Brain microvascular endothelial cell (primary cell): ENCODE data around the gene NRP1.
A peak's percentile ranks its signal among the peaks of the same experiment; 100 is the strongest.

Source experiments
- DNase-seq: peaks from one replicate; pipeline ENCODE4 v3.0.0-alpha.2; 2020
- H3K27ac ChIP-seq: fragments of 250-450 bp; sonication (Bioruptor Pico); 2 replicates; pipeline ENCODE4 v1.5.1; 2020; ENCODE audit warnings: mild to moderate bottlenecking, moderate library complexity
- H3K27me3 ChIP-seq: fragments of 250-450 bp; sonication (Bioruptor Pico); replicated peaks from 2 replicates; pipeline ENCODE4 v1.5.1; 2020; ENCODE audit warnings: mild to moderate bottlenecking
- H3K36me3 ChIP-seq: fragments of 250-450 bp; sonication (Bioruptor Pico); replicated peaks from 2 replicates; pipeline ENCODE4 v1.5.1; 2020; ENCODE audit warnings: mild to moderate bottlenecking
- H3K4me3 ChIP-seq: 2 replicates; pipeline ENCODE4 v1.5.1; 2011; ENCODE audit warnings: low read depth, mild to moderate bottlenecking, control low read depth, low read length, moderate library complexity
- in situ Hi-C: cut with HindIII; loops from 2 replicates; pipeline ENCODE4 v1.10.0; 2017; ENCODE audit warnings: low sequenced_read_pairs, low pct_ligation_motif_present
- TF ChIP-seq, protein P1 (sequence below): IDR thresholded peaks from 2 replicates; pipeline ENCODE4 v1.5.1; 2011; ENCODE audit warnings: low read depth, mild to moderate bottlenecking, moderate library complexity, low read length, control low read depth, inconsistent platforms; ENCODE audit errors: missing control alignments

The NRP1 gene

DNA sequence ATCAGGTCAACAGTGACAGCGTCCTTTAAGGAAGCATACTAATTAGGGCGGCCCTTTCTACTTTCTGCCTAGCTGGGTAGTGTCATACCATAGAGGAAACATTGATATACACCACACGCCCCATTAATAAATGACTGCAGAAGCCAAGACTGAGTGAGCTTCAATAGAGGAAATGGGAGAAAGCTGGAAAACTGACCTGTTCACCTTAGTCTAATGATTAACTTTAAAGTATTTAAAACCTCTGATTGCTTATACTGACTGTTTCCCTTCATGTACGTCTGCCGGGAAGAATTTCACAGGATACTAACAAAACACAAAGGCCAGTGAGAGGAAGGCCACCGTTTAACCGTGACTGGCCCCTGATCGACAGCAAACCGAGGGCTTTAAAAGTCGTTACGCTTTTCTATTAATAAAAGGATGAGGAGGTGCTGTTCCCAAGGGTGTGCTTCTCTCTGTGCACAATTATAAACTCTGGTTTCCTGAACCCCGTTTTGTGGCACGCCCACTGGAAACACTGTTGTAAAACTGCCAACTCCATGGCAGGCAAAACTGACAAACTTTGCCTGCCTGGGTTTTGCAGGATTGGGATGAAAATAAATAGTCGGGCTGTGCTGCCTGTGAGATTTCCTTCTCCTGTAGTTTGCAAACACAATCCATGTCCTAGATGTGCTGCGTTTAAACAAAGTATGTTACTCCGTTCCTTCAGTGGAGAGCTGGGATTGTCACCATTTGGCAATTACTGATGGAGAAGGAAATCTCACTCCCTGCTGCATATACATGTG, 137.6 kb downstream of the NRP1 start:
- no peak overlapping the region for H3K4me3 ChIP-seq
- H3K36me3 ChIP-seq, result peaks cover 56% of the 10 kb centered on the region
- no peak for DNase-seq
- H3K27me3 ChIP-seq, result no peaks in the 10 kb centered on the region
- in situ Hi-C loops, result no loop called here
- H3K27ac ChIP-seq, result no peak overlapping the region
- TF ChIP-seq, protein P1, sequence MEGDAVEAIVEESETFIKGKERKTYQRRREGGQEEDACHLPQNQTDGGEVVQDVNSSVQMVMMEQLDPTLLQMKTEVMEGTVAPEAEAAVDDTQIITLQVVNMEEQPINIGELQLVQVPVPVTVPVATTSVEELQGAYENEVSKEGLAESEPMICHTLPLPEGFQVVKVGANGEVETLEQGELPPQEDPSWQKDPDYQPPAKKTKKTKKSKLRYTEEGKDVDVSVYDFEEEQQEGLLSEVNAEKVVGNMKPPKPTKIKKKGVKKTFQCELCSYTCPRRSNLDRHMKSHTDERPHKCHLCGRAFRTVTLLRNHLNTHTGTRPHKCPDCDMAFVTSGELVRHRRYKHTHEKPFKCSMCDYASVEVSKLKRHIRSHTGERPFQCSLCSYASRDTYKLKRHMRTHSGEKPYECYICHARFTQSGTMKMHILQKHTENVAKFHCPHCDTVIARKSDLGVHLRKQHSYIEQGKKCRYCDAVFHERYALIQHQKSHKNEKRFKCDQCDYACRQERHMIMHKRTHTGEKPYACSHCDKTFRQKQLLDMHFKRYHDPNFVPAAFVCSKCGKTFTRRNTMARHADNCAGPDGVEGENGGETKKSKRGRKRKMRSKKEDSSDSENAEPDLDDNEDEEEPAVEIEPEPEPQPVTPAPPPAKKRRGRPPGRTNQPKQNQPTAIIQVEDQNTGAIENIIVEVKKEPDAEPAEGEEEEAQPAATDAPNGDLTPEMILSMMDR, result no peak

DNA sequence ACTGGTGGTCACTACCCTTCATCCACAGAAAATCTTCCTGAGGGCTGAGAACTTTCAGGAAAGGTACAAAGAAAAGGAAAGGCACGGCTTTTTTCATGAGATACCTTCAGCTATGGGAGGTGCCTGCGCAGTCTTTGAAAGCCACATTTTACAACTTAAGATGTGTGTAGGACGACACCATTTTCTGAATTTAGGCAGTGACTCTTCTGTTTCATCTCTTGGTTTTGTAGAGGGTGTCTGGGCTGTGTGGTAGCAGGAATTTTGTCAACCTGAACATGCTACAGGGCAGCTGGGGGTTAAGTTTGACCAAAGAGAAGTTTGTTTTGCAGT, 138.1 kb downstream of the NRP1 start:
- in situ Hi-C loops, result no loop called here
- H3K27ac ChIP-seq, result no peak overlapping the region
- H3K36me3 ChIP-seq, result peaks cover 53% of the 10 kb centered on the region
- H3K4me3 ChIP-seq, result no peak overlapping the region
- no peaks in the 10 kb centered on the region for H3K27me3 ChIP-seq
- no peak for DNase-seq
- TF ChIP-seq, protein P1, result no peak

DNA sequence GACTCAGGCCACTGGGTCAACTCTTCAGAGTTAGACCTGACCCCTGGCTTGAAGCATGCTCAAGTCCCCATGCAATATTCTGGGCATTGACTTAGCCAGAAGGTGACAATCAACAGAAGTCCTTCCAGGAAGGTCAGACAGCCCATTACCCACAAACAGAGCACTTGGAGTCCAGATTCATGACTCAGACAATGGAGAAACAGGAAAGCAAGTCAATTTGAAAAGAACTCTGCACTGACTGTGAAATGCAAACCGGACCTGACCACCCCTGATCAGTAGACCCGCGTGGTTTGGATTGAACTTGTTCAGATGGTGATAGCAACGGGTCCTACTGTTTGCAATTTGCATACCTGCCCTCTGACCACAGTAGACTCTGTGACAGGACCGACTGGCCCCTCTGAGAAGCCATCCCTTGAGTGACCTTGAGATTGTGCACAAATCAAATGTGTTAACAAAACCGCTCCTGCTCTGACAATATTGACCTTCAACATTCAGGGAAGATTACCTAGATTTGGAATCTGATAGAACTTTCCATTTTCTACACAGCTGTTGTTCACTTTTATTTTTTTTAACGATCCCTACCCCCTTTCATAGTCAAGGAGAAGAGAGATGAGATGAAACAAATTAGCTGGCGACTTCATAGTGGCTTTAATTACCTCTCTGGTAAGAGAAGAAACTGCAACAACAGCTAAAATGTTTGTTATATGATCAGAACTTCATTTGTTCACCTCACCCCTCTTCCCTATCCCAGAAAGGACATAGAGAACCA, 138.7 kb downstream of the NRP1 start:
- peaks cover 52% of the 10 kb centered on the region for H3K36me3 ChIP-seq
- in situ Hi-C loops, result no loop called here
- no peaks in the 10 kb centered on the region for H3K27me3 ChIP-seq
- H3K27ac ChIP-seq, result no peak overlapping the region
- no peak for DNase-seq
- TF ChIP-seq, protein P1, result no peak
- H3K4me3 ChIP-seq, result no peak overlapping the region

DNA sequence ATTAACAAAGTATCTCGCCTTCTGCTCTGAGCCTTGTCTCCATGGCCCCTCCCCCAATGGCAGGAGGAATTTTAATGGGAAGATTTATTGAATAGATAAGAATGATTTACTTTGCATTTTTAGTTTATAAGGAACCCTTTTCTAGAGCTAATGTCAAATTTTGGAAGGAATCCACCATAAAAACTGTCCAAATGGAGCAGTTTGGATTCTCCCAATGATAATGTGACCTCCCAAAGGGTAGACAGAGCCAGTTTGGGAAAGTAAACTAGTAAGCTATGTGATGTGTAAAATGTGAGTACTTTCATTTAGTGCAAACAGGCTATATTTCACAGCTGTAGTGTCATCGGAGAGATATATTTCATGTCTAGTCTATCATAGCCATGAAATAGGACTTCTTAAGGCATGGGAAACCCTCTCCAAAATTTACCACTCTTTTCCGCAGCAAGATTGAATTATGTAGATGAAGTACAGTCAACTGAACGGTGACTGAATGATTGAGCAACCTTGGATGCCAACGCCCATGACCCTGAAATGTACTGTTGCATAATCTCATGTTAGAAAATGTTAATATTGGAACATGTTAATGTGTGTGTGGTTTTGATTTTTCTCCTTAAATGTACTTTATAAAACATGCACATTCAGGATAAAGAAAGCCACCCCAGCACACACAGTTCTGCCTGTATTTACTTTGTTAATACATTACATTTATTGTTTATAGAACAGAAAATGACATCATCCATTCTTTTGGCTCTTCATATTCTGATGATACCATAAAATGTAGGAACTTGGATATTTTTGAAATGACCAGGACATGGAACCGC, 140.6 kb downstream of the NRP1 start:
- in situ Hi-C loops, result no loop called here
- TF ChIP-seq, protein P1, result no peak
- H3K4me3 ChIP-seq, result no peak overlapping the region
- peak overlapping the region; percentile 46 for H3K27ac ChIP-seq
- peaks cover 49% of the 10 kb centered on the region for H3K36me3 ChIP-seq
- DNase-seq, result peak; percentile 62
- H3K27me3 ChIP-seq, result no peaks in the 10 kb centered on the region

DNA sequence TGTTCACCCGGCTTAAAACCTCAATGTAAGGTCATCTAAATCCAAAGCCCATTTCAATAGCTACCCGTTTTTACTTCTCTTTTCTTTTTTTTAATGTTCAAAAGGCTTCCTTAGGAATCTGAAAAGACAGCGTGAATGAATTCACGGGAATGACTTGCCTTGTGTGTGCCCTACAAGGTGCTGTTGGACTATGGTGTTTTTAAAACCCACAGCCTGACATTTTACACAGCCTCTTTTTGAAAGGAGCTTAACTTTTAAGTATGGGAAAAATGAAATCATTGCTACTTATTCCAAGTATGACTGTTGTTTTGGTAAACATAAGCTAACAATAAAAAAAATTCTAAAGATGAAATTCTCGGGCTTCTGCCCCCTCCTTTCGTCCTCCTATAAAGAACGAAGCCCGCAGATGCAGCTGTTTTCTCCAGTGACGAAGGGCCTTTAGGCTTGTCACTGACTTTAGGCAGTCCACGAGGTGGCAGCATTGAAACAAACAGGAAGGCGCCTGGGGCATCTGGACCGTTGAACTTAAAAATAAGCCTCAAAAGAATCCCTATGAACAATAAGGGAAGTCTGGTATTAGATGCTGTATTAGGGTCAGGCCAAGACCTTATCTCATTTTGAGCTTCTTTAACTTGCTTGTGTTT, 141.3 kb downstream of the NRP1 start:
- peak; percentile 87 for DNase-seq
- TF ChIP-seq, protein P1, result peak; percentile 86
- in situ Hi-C loops, result no loop called here

More for the DNA sequence above, 141.3 kb downstream of the NRP1 start:
- H3K27me3 ChIP-seq, result no peaks in the 10 kb centered on the region
- H3K4me3 ChIP-seq, result no peak overlapping the region
- H3K36me3 ChIP-seq, result peaks cover 43% of the 10 kb centered on the region
- peak overlapping the region; percentile 46 for H3K27ac ChIP-seq
